Mammary epithelial cell (primary cell): ENCODE results near the gene GDPD5.

ENCODE experiments used
- EZH2 ChIP-seq: IDR thresholded peaks from 2 replicates; pipeline ENCODE4 v1.6.1; 2012; ENCODE audit warnings: low read length, inconsistent platforms, borderline replicate concordance
- TF ChIP-seq, protein P1 (sequence below), 2 donors: IDR thresholded peaks in 1 of 2; conservative IDR thresholded peaks in 1 of 2; 2 replicates each; pipeline ENCODE4 v1.5.1; 2011 to 2012; ENCODE audit warnings: inconsistent platforms in 2 of 2, low read length in 2 of 2, mild to moderate bottlenecking in 2 of 2, control low read depth in 1 of 2, low read depth in 1 of 2; ENCODE audit not compliant: insufficient read depth in 1 of 2; ENCODE audit errors: extremely low read depth in 1 of 2

DNA sequence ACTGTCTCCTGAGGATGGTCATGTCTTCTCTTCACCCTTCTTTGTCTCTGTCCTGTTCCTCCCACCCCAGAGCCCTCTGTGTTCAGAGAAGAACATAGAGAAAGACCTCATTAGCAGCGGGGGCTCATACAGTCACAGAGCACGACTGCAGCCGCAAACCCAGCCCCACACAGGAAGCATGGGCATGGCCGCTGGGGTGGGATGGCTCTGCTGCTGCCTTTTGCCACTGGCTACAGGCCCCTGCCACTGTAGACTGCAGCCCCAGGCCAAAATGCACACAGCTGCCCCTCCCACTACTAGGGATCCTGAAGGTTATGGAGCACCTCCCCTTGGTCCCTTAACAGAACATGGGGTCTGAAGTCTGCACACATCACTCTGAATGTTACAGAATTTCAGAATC lies 57.9 kb downstream of the GDPD5 start:
- TF ChIP-seq, protein P1, sequence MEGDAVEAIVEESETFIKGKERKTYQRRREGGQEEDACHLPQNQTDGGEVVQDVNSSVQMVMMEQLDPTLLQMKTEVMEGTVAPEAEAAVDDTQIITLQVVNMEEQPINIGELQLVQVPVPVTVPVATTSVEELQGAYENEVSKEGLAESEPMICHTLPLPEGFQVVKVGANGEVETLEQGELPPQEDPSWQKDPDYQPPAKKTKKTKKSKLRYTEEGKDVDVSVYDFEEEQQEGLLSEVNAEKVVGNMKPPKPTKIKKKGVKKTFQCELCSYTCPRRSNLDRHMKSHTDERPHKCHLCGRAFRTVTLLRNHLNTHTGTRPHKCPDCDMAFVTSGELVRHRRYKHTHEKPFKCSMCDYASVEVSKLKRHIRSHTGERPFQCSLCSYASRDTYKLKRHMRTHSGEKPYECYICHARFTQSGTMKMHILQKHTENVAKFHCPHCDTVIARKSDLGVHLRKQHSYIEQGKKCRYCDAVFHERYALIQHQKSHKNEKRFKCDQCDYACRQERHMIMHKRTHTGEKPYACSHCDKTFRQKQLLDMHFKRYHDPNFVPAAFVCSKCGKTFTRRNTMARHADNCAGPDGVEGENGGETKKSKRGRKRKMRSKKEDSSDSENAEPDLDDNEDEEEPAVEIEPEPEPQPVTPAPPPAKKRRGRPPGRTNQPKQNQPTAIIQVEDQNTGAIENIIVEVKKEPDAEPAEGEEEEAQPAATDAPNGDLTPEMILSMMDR (conservative IDR thresholded peaks at IDR 0.05 in 1 of 2, IDR thresholded peaks at IDR 0.05 in 1 of 2; ENCODE audit: extremely low read depth in 1 of 2, insufficient read depth in 1 of 2, low read depth in 1 of 2, low read length in 2 of 2): no peak
- TF ChIP-seq EZH2: no peak
